Effector memory CD4-positive, alpha-beta T cell (primary cell): ENCODE data around the gene ZNF205.

ENCODE experiments used
- DNase-seq, 3 donors: peaks; one replicate each; pipeline ENCODE4 v3.0.0-alpha.2; 2020
- H3K27ac ChIP-seq: 2 replicates; pipeline ENCODE4 v1.7.0; 2013; ENCODE audit warnings: mild to moderate bottlenecking, low read length, moderate library complexity; ENCODE audit not compliant: insufficient read depth, poor library complexity, severe bottlenecking
- H3K27me3 ChIP-seq: replicated peaks from 2 replicates; pipeline ENCODE4 v1.7.0; 2013; ENCODE audit warnings: mild to moderate bottlenecking, low read length; ENCODE audit not compliant: insufficient read depth, control insufficient read depth, poor library complexity, severe bottlenecking
- H3K36me3 ChIP-seq: 2 replicates; pipeline ENCODE4 v1.7.0; 2013; ENCODE audit warnings: mild to moderate bottlenecking, low read length, moderate library complexity; ENCODE audit not compliant: control insufficient read depth, insufficient read depth
- H3K4me1 ChIP-seq: 2 replicates; pipeline ENCODE4 v1.7.0; 2013; ENCODE audit warnings: low read length, mild to moderate bottlenecking; ENCODE audit not compliant: control insufficient read depth, insufficient read depth, poor library complexity, severe bottlenecking
- H3K4me3 ChIP-seq: 2 replicates; pipeline ENCODE4 v1.7.0; 2013; ENCODE audit warnings: low read length, low read depth, mild to moderate bottlenecking; ENCODE audit not compliant: insufficient read depth, poor library complexity, severe bottlenecking
- H3K9me3 ChIP-seq: 2 replicates; pipeline ENCODE4 v1.7.0; 2013; ENCODE audit warnings: mild to moderate bottlenecking, low read length, moderate library complexity; ENCODE audit not compliant: control insufficient read depth

The ZNF205 gene

GRCh38 chr16:3101018-3101840 lies 11.2 kb upstream of the ZNF205 start:
- Histone ChIP-seq H3K4me3 (no peak overlapping the region), H3K27me3 (no peaks in the 10 kb centered on the region), H3K27ac (no peak overlapping the region), H3K4me1 (peaks cover 31% of the 10 kb centered on the region), H3K9me3 (no peaks in the 10 kb centered on the region), H3K36me3 (no peaks in the 10 kb centered on the region)
- peak in 1 of 3 donors; percentile 27 for DNase-seq

- Histone ChIP-seq H3K27ac (no peak overlapping the region), H3K4me3 (no peak overlapping the region), H3K27me3 (no peaks in the 10 kb centered on the region), H3K9me3 (no peaks in the 10 kb centered on the region), H3K36me3 (no peaks in the 10 kb centered on the region), H3K4me1 (peaks cover 31% of the 10 kb centered on the region)
- no peak for DNase-seq
These were observed 10.4 kb upstream of the ZNF205 start for GRCh38 chr16:3101841-3102470.

GRCh38 chr16:3106205-3106928 lies 6.0 kb upstream of the ZNF205 start:
- H3K4me3 ChIP-seq: peak overlapping the region; percentile 88
- no peaks in the 10 kb centered on the region for H3K27me3 ChIP-seq
- H3K36me3 ChIP-seq: no peaks in the 10 kb centered on the region
- peak overlapping the region; percentile 85 for H3K27ac ChIP-seq
- peak; percentile 86 to 89 (median 88) for DNase-seq
- H3K9me3 ChIP-seq: no peaks in the 10 kb centered on the region
- peaks cover 22% of the 10 kb centered on the region for H3K4me1 ChIP-seq

GRCh38 chr16:3112881-3113574 lies 642 bp downstream of the ZNF205 start:
- Histone ChIP-seq H3K4me3 (no peak overlapping the region), H3K27me3 (no peaks in the 10 kb centered on the region), H3K9me3 (no peaks in the 10 kb centered on the region), H3K36me3 (no peaks in the 10 kb centered on the region), H3K4me1 (no peaks in the 10 kb centered on the region), H3K27ac (no peak overlapping the region)
- no peak for DNase-seq

- Histone ChIP-seq H3K27ac (no peak overlapping the region), H3K27me3 (no peaks in the 10 kb centered on the region), H3K4me1 (no peaks in the 10 kb centered on the region), H3K4me3 (no peak overlapping the region), H3K9me3 (no peaks in the 10 kb centered on the region), H3K36me3 (no peaks in the 10 kb centered on the region)
- DNase-seq: no peak
These were observed 1.5 kb downstream of the ZNF205 start for GRCh38 chr16:3113765-3114479.

GRCh38 chr16:3115003-3115402 lies 2.6 kb downstream of the ZNF205 start:
- no peaks in the 10 kb centered on the region for H3K36me3 ChIP-seq
- no peaks in the 10 kb centered on the region for H3K4me1 ChIP-seq
- H3K27me3 ChIP-seq: no peaks in the 10 kb centered on the region
- H3K9me3 ChIP-seq: no peaks in the 10 kb centered on the region
- no peak for DNase-seq
- no peak overlapping the region for H3K27ac ChIP-seq
- H3K4me3 ChIP-seq: no peak overlapping the region

- no peak for DNase-seq
- no peak overlapping the region for H3K4me3 ChIP-seq
- no peaks in the 10 kb centered on the region for H3K27me3 ChIP-seq
- no peak overlapping the region for H3K27ac ChIP-seq
- no peaks in the 10 kb centered on the region for H3K9me3 ChIP-seq
- no peaks in the 10 kb centered on the region for H3K36me3 ChIP-seq
- H3K4me1 ChIP-seq: no peaks in the 10 kb centered on the region
These were observed 3.2 kb downstream of the ZNF205 start for GRCh38 chr16:3115561-3115960.

- H3K4me1 ChIP-seq: no peaks in the 10 kb centered on the region
- H3K27me3 ChIP-seq: no peaks in the 10 kb centered on the region
These were observed 5.9 kb downstream of the ZNF205 start for GRCh38 chr16:3118204-3118790.

GRCh38 chr16:3118846-3119245 lies 6.5 kb downstream of the ZNF205 start:
- no peak for DNase-seq
- Histone ChIP-seq H3K27ac (no peak overlapping the region), H3K36me3 (no peaks in the 10 kb centered on the region), H3K9me3 (no peaks in the 10 kb centered on the region), H3K27me3 (no peaks in the 10 kb centered on the region), H3K4me3 (no peak overlapping the region), H3K4me1 (peaks cover 5% of the 10 kb centered on the region)

More at GRCh38 chr16:3118204-3118790, 5.9 kb downstream of the ZNF205 start:
- H3K36me3 ChIP-seq: no peaks in the 10 kb centered on the region
- no peaks in the 10 kb centered on the region for H3K9me3 ChIP-seq
- no peak for DNase-seq
- no peak overlapping the region for H3K4me3 ChIP-seq
- H3K27ac ChIP-seq: no peak overlapping the region
